H9 (cell line): ENCODE results near the gene FGFR4. TPM values are rescaled to one million over a fixed set of nuclear protein-coding genes. Genes with fewer than 3 reads are reported as not detected.

Source experiments
- DNase-seq: peaks from one replicate; pipeline ENCODE4 v3.0.0-alpha.2; 2017
- H2AFZ ChIP-seq: one replicate; pipeline ENCODE4 v1.6.1; 2013; ENCODE audit warnings: mild to moderate bottlenecking, low read length, control low read depth, moderate library complexity
- H2AK5ac ChIP-seq: 2 replicates; pipeline ENCODE4 v1.6.1; 2013; ENCODE audit warnings: low read length, control low read depth, mixed read lengths; ENCODE audit not compliant: insufficient read length
- H2BK120ac ChIP-seq: one replicate; pipeline ENCODE4 v1.6.1; 2013; ENCODE audit warnings: low read depth, mild to moderate bottlenecking, low read length, control low read depth, inconsistent platforms; ENCODE audit not compliant: poor library complexity, severe bottlenecking
- H2BK12ac ChIP-seq: 2 replicates; pipeline ENCODE4 v1.6.1; 2013; ENCODE audit warnings: low read length, control low read depth, mixed read lengths, low read depth; ENCODE audit not compliant: insufficient read length
- H2BK15ac ChIP-seq: 2 replicates; pipeline ENCODE4 v1.6.1; 2013; ENCODE audit warnings: low read depth, low read length, control low read depth
- H2BK20ac ChIP-seq: one replicate; pipeline ENCODE4 v1.6.1; 2013; ENCODE audit warnings: low read depth, mild to moderate bottlenecking, low read length, control low read depth, inconsistent platforms; ENCODE audit not compliant: poor library complexity, severe bottlenecking
- H2BK5ac ChIP-seq: 2 replicates; pipeline ENCODE4 v1.6.1; 2013; ENCODE audit warnings: low read length, control low read depth, mixed read lengths; ENCODE audit not compliant: insufficient read length
- H3K14ac ChIP-seq: 2 replicates; pipeline ENCODE4 v1.6.1; 2013; ENCODE audit warnings: low read length, control low read depth; ENCODE audit not compliant: insufficient read depth
- H3K18ac ChIP-seq: 2 replicates; pipeline ENCODE4 v1.6.1; 2013; ENCODE audit warnings: low read depth, mild to moderate bottlenecking, mixed read lengths, low read length, control low read depth; ENCODE audit not compliant: insufficient read length
- H3K23ac ChIP-seq: 2 replicates; pipeline ENCODE4 v1.6.1; 2013; ENCODE audit warnings: low read length, control low read depth, mixed read lengths, low read depth; ENCODE audit not compliant: insufficient read length
- H3K23me2 ChIP-seq: 2 replicates; pipeline ENCODE4 v1.6.1; 2013; ENCODE audit warnings: low read depth, mild to moderate bottlenecking, mixed read lengths, low read length, control low read depth; ENCODE audit not compliant: insufficient read length, poor library complexity, severe bottlenecking
- H3K27ac ChIP-seq: 2 replicates; pipeline ENCODE4 v1.5.1; 2013; ENCODE audit warnings: low read length, control low read depth, mixed read lengths, low read depth; ENCODE audit not compliant: insufficient read length
- H3K27me3 ChIP-seq: 2 replicates; pipeline ENCODE4 v1.6.1; 2013; ENCODE audit warnings: low read length, control low read depth, inconsistent platforms; ENCODE audit not compliant: insufficient read depth
- H3K4ac ChIP-seq: 2 replicates; pipeline ENCODE4 v1.6.1; 2013; ENCODE audit warnings: low read depth, mild to moderate bottlenecking, control low read depth, inconsistent platforms, low read length, moderate library complexity
- H3K4me1 ChIP-seq: 2 replicates; pipeline ENCODE4 v1.6.1; 2013; ENCODE audit warnings: low read length, control low read depth, inconsistent platforms; ENCODE audit not compliant: insufficient read depth
- H3K4me2 ChIP-seq: 2 replicates; pipeline ENCODE4 v1.6.1; 2013; ENCODE audit warnings: low read length, control low read depth, mixed read lengths; ENCODE audit not compliant: insufficient read length, insufficient read depth
- H3K56ac ChIP-seq: 2 replicates; pipeline ENCODE4 v1.6.1; 2013; ENCODE audit warnings: low read depth, mild to moderate bottlenecking, mixed read lengths, low read length, control low read depth; ENCODE audit not compliant: insufficient read length
- H3K79me1 ChIP-seq: 2 replicates; pipeline ENCODE4 v1.6.1; 2013; ENCODE audit warnings: low read depth, mild to moderate bottlenecking, moderate library complexity, low read length, control low read depth, inconsistent platforms; ENCODE audit not compliant: insufficient read depth, poor library complexity, severe bottlenecking
- H3K79me2 ChIP-seq: 2 replicates; pipeline ENCODE4 v1.6.1; 2013; ENCODE audit warnings: low read length, control low read depth, inconsistent platforms; ENCODE audit not compliant: insufficient read depth
- H3K9ac ChIP-seq: 2 replicates; pipeline ENCODE4 v1.6.1; 2013; ENCODE audit warnings: low read length, control low read depth, mixed read lengths; ENCODE audit not compliant: insufficient read length; ENCODE audit errors: extremely low read depth
- H3K9me3 ChIP-seq: one replicate; pipeline ENCODE4 v1.6.1; 2013; ENCODE audit warnings: low read depth, low read length, inconsistent platforms; ENCODE audit not compliant: control insufficient read depth
- H3T11ph ChIP-seq: one replicate; pipeline ENCODE4 v1.6.1; 2013; ENCODE audit warnings: mild to moderate bottlenecking, low read length, control low read depth, inconsistent platforms
- H4K20me1 ChIP-seq: one replicate; pipeline ENCODE4 v1.6.1; 2013; ENCODE audit not compliant: control insufficient read depth, insufficient read length, insufficient read depth
- H4K5ac ChIP-seq: 2 replicates; pipeline ENCODE4 v1.6.1; 2013; ENCODE audit warnings: low read depth, mild to moderate bottlenecking, mixed read lengths, low read length, control low read depth; ENCODE audit not compliant: insufficient read length
- H4K8ac ChIP-seq: replicated peaks from 2 replicates; pipeline ENCODE4 v1.6.1; 2013; ENCODE audit warnings: low read length, control low read depth, mixed read lengths, low read depth; ENCODE audit not compliant: insufficient read length
- H4K91ac ChIP-seq: 2 replicates; pipeline ENCODE4 v1.6.1; 2013; ENCODE audit warnings: low read depth, mild to moderate bottlenecking, moderate library complexity, mixed read lengths, low read length, control low read depth; ENCODE audit not compliant: insufficient read length
- H3K27ac Mint-ChIP-seq, 3 experiments: 2 replicates in 2 of 3; 3 replicates in 1 of 3; pipeline ENCODE4 v1.8.0; 2020 to 2021; ENCODE audit warnings: mixed read lengths in 3 of 3, mild to moderate bottlenecking in 1 of 3, moderate library complexity in 1 of 3
- H3K27me3 Mint-ChIP-seq: 2 replicates; pipeline ENCODE4 v1.8.0; 2021; ENCODE audit warnings: low read depth, mild to moderate bottlenecking, moderate library complexity, mixed read lengths
- H3K36me3 Mint-ChIP-seq, 3 experiments: 2 replicates in 2 of 3; 3 replicates in 1 of 3; pipeline ENCODE4 v1.8.0; 2020 to 2021; ENCODE audit warnings: low read depth in 3 of 3, mixed read lengths in 3 of 3; ENCODE audit not compliant: insufficient read depth in 1 of 3
- H3K4me1 Mint-ChIP-seq, 2 experiments: 2 replicates each; pipeline ENCODE4 v1.8.0; 2020; ENCODE audit warnings: mixed read lengths in 2 of 2
- H3K4me3 Mint-ChIP-seq, 2 experiments: 2 replicates in 1 of 2; 3 replicates in 1 of 2; pipeline ENCODE4 v1.8.0; 2020 to 2021; ENCODE audit warnings: mild to moderate bottlenecking in 2 of 2, mixed read lengths in 2 of 2, moderate library complexity in 1 of 2
- H3K9me3 Mint-ChIP-seq, 2 experiments: 2 replicates in 1 of 2; 3 replicates in 1 of 2; pipeline ENCODE4 v1.8.0; 2020; ENCODE audit warnings: mild to moderate bottlenecking in 2 of 2, mixed read lengths in 2 of 2, moderate library complexity in 1 of 2
- CTCF ChIP-seq: fragments of 200-600 bp; sonication (generic); conservative IDR thresholded peaks from 3 replicates; pipeline ENCODE4 v1.8.0; 2021; ENCODE audit warnings: antibody characterized with exemption, mild to moderate bottlenecking
- WGBS: extraction: QIAGEN DNeasy Blood & Tissue Kit; methylation state at CpG from one replicate; pipeline ENCODE4 v1.1.7; 2013; ENCODE audit warnings: missing lambda C conversion rate, low lambda C conversion rate, mixed read lengths; ENCODE audit not compliant: insufficient read length; ENCODE audit errors: extremely low coverage; 5-methylcytosine and 5-hydroxymethylcytosine counted together
- total RNA-seq: library from RNA; stranded (reverse); gene quantifications from 2 replicates; pipeline ENCODE4 v1.2.1, GENCODE V29; 2021

Gene FGFR4
- total RNA-seq, 1 experiment from 2014 or later = 52.8 TPM

- Histone ChIP-seq H3K9ac (no peak overlapping the region), H3K79me1 (no peaks in the 10 kb centered on the region), H3K14ac (no peak overlapping the region), H4K91ac (no peak overlapping the region), H3K4me2 (no peak overlapping the region), H2BK120ac (no peak overlapping the region), H3T11ph (no peak overlapping the region), H4K8ac (no peak overlapping the region), H2BK5ac (no peak overlapping the region), H2BK20ac (no peak overlapping the region), H3K4ac (no peak overlapping the region), H4K20me1 (no peaks in the 10 kb centered on the region), H2AFZ (no peak overlapping the region), H3K9me3 (no peaks in the 10 kb centered on the region), H3K56ac (no peak overlapping the region), H3K4me1 (no peaks in the 10 kb centered on the region), H2AK5ac (no peak overlapping the region), H2BK12ac (no peak overlapping the region), H3K18ac (no peak overlapping the region), H3K79me2 (no peaks in the 10 kb centered on the region), H2BK15ac (no peak overlapping the region), H4K5ac (no peak overlapping the region), H3K23me2 (no peaks in the 10 kb centered on the region), H3K23ac (no peak overlapping the region), H3K27ac (no peak overlapping the region), H3K27me3 (no peaks in the 10 kb centered on the region)
- Mint-ChIP-seq H3K4me1 (peaks cover 10 to 13% of the 10 kb centered on the region in 2 experiments), H3K27ac (peak overlapping the region in 2 of 3 experiments; percentile 23 to 88; a peak in 2 of 7 replicates), H3K36me3 (no peaks in the 10 kb centered on the region), H3K9me3 (no peaks in the 10 kb centered on the region), H3K27me3 (peaks cover 1% of the 10 kb centered on the region; the same call in 1 of the 2 replicates), H3K4me3 (no peak overlapping the region; a peak in 1 of 5 replicates)
- no peak for DNase-seq
- no peak for TF ChIP-seq CTCF
- WGBS = no CpG with 5 or more reads among the region's 4 CpGs
Measured at GRCh38 chr5:177107159-177107558, 20.4 kb downstream of the FGFR4 start.
